ENCODE results near the gene APOB.

Gene APOB

DNA sequence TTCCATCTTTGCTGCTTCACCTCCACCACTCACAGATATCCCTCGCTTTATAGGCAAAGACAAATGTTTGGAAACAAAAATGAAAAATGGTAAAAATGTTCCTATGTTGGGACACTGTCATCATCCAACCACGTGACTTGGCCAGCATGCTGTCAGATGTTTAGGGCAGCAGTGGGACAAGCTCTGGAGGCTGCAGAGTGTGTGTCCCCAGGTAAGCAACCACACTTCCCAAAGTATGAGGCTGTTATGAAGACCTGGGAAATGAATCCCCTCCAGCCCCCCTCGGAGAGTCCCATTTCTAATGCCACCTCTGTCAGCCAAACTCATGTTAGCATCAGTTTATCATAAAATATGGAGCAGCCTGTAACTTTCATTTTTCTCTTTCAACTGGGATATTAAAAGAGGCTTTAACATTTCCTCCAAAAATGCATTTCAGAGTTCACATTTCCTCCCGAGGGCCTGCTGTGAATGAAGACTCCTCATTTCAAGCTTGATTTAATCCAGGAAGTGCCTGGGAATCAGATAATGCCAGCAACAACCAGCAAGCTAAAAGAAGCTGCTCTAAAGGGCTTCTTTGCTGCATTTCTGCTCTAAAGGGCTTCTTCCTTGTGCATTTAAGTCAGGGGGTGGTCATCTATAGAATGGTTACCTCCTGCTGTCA lies 66.2 kb downstream of the APOB start:
- Mint-ChIP-seq H3K27ac (peak overlapping the region in 2 of 3 experiments; percentile 5 to 16), H3K36me3 (ENCODE audit: low read depth) (no peaks in the 10 kb centered on the region), H3K9me3 (peaks cover 6% of the 10 kb centered on the region), H3K4me3 (no peak overlapping the region), H3K27me3 (ENCODE audit: low read depth) (peaks cover 5% of the 10 kb centered on the region), H3K4me1 (peaks cover 34% of the 10 kb centered on the region)
- TF ChIP-seq, protein P1, sequence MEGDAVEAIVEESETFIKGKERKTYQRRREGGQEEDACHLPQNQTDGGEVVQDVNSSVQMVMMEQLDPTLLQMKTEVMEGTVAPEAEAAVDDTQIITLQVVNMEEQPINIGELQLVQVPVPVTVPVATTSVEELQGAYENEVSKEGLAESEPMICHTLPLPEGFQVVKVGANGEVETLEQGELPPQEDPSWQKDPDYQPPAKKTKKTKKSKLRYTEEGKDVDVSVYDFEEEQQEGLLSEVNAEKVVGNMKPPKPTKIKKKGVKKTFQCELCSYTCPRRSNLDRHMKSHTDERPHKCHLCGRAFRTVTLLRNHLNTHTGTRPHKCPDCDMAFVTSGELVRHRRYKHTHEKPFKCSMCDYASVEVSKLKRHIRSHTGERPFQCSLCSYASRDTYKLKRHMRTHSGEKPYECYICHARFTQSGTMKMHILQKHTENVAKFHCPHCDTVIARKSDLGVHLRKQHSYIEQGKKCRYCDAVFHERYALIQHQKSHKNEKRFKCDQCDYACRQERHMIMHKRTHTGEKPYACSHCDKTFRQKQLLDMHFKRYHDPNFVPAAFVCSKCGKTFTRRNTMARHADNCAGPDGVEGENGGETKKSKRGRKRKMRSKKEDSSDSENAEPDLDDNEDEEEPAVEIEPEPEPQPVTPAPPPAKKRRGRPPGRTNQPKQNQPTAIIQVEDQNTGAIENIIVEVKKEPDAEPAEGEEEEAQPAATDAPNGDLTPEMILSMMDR (IDR thresholded peaks at IDR 0.05; ENCODE audit: unreplicated experiment in 3 of 3) = no peak

DNA sequence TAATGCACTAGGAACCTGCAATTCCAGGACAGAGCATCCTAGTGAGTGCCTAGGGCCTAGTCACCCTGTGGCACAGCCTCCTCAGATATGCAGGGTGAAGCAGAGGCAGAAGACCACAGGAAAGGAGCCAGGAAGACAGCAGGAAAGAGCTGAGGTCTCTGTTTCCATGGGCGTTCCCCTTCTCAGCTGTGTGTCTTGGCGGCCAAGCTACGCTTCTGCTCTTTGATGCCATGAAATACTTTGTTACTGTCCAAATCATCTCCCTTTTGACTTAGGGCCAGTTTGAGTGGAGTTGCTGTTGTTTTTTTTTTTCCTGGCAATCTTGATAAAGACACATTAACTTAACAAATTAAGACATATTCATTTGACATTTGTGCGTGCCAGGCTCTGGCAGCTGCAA lies 67.3 kb downstream of the APOB start:
- Mint-ChIP-seq H3K27ac (peak overlapping the region in 1 of 3 experiments; percentile 16), H3K36me3 (ENCODE audit: low read depth) (no peaks in the 10 kb centered on the region), H3K4me3 (no peak overlapping the region), H3K9me3 (peaks cover 6% of the 10 kb centered on the region), H3K4me1 (peaks cover 35% of the 10 kb centered on the region), H3K27me3 (ENCODE audit: low read depth) (peaks cover 4% of the 10 kb centered on the region)
- TF ChIP-seq, protein P1 (IDR thresholded peaks at IDR 0.05; ENCODE audit: unreplicated experiment in 3 of 3) = no peak

DNA sequence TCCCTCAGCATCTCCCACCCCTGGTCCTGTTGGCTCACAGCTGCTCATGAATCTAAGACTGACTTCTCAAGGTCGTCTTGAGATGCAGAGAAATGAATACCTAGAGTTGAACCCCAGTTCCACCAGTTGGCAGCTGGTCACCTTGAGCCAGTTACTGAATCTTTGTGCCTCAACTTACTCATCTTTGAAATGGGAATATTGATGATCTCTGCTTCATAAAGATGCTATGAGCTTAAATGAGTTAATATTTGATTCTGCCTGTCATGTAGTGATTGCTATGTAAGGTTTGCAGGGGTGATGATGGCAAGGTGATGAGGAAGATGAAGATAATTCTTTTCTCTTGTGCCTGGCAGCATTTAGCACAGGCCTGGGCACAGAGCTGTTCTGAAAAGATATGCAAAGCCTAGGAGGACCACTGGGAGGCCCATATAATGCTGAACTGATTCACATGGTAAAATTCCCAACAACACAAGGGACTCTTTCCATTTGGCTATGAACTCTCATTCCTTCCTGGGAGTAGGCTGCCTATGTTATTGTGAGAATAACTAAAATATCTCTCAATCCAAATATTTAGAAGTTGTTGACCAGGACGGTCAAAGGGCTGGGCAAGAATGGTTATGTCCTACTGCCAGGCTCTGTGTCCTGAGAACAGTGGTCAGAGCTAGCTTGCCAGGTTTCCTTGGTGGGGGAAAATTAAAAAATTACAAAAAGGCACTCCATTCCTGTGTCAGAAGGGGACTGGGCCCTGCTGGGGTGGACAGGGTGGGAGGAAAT lies 70.9 kb downstream of the APOB start:
- Mint-ChIP-seq H3K27me3 (ENCODE audit: low read depth) (peaks cover 8% of the 10 kb centered on the region), H3K9me3 (peaks cover under 1% of the 10 kb centered on the region), H3K4me3 (no peak overlapping the region), H3K27ac (peak overlapping the region in 1 of 3 experiments; percentile 47), H3K4me1 (peaks cover 27% of the 10 kb centered on the region), H3K36me3 (ENCODE audit: low read depth) (no peaks in the 10 kb centered on the region)
- TF ChIP-seq, protein P1 (IDR thresholded peaks at IDR 0.05; ENCODE audit: unreplicated experiment in 3 of 3) = no peak

DNA sequence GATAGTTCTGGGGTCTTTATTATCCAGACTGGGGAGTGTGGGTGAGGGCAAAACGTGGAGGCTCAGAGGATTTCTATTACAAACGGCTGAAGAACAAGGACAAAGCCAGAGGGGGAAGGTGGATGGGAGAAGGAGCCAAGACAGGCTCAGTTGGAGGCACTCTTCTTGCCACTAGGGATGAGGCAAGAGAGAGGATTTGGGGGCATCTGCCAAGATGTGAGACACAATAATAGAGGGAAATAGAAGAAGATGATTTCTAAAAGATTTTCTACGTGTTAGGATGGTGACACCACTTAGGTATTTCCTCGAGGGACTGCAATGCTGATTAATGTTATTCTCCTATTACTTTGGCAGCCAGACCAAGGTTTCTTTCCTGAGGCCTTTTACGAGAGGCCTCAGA lies 71.8 kb downstream of the APOB start:
- Mint-ChIP-seq H3K27me3 (ENCODE audit: low read depth) (peaks cover 9% of the 10 kb centered on the region), H3K4me3 (no peak overlapping the region), H3K36me3 (ENCODE audit: low read depth) (no peaks in the 10 kb centered on the region), H3K4me1 (peaks cover 20% of the 10 kb centered on the region), H3K9me3 (no peaks in the 10 kb centered on the region), H3K27ac (peak overlapping the region in 2 of 3 experiments; percentile 47 to 52)
- TF ChIP-seq, protein P1 (IDR thresholded peaks at IDR 0.05; ENCODE audit: unreplicated experiment in 3 of 3) = no peak

DNA sequence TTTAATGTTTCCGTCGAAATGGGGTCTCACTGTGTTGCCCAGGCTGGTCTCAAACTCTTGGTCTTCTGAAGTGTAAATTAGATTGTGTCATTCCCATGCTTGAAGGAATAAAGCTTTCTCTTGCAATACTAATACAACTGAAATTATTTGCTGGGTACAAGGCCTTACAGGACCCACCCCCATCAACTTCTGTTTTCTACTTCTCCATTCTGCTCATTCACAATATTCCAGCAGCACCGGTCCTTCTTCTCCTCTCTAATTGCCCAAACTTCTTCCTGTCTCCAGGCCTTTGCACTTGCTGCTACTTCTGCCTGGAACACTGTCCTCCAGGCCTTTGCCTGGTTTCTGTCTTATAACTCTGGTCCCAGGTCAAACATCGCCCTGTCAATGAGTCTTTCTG lies 73.8 kb downstream of the APOB start:
- no peak overlapping the region for H3K4me3 Mint-ChIP-seq
- TF ChIP-seq, protein P1 (IDR thresholded peaks at IDR 0.05; ENCODE audit: unreplicated experiment in 3 of 3) = no peak
- H3K9me3 Mint-ChIP-seq = no peaks in the 10 kb centered on the region
- peaks cover 16% of the 10 kb centered on the region for H3K27me3 Mint-ChIP-seq (ENCODE audit: low read depth)
- no peaks in the 10 kb centered on the region for H3K36me3 Mint-ChIP-seq (ENCODE audit: low read depth)
- peaks cover 13% of the 10 kb centered on the region for H3K4me1 Mint-ChIP-seq
- H3K27ac Mint-ChIP-seq = no peak overlapping the region
